HK-2 (cell line): ENCODE data around the gene LRRD1.
"Not testable (repeated sequence)": the region's sequence is repeated elsewhere in the genome, so short reads cannot be mapped to it uniquely, and the experiment has no call there.

ENCODE experiments used
- DNase-seq: peaks from one replicate; pipeline ENCODE4 v3.0.0-alpha.2; 2018; ENCODE audit not compliant: unreplicated experiment

LRRD1 gene

DNA sequence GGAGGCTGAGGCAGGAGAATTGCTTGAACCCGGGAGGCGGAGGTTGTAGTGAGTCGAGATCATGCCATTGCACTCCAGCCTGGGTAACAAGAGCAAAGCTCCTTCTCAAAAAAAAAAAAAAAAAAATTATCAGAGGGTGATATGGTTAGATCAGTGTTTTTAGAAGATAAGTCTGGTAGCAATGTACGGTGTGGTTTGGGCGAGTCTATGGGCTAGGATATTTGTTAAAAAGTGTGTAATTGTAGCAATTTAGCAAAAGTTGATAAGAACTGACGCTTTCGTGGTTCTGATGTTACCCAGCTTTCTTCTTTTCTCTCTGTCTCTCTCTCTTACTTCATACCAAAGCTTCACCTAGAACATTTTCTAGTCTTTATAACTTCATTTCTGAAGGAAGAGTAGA lies 37.8 kb downstream of the LRRD1 start:
- no peak for DNase-seq

GRCh38 chr7:92137557-92137956 lies 41.4 kb downstream of the LRRD1 start:
- no peak for DNase-seq

GRCh38 chr7:92135052-92135889 lies 43.7 kb downstream of the LRRD1 start:
- DNase-seq, result no peak

DNA sequence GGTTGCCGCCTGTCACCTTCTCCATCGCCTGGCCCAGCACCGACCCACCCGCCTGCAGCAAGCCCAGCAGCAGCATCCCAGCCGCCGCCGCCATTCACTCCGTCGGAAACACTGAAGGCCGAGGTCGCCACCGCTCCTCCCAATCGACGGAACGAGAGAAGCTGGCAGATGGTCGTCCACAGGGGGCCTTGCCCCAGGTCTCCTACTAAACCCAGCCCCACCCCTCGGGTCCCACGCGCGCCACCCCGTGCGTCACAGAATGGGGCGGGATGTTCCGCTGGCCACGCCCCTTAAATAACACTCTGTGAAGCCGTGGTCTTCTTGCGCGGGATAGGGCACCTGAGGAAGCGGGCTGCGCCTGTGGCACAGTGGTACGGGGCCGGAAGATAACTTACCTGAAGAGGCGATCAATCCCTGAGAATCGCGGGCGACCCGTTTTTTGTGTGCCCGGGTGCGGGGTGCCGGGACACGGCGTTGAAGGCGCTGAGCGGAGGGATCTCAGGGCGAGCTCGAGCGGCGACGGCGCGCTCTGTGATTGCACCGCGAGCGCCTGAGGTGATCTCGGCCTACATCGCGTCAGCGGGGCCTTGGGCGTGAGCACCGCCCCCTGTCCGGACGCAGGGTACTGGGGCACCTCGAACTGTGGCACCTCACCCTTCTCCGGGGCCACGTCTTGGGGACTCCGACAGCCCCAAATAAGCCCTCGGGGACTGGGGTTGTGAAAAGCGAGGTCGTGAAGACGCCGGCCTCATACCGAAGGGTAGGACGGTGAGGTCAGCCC lies 44.5 kb downstream of the LRRD1 start, which contains the start of gene CYP51A1:
Gene CYP51A1 (minus strand): TSS at position 207 of the 781 bp plus-strand sequence. CDS start 113 bp downstream, at position 94.
- DNase-seq, result peak; percentile 93

- DNase-seq, result peak; percentile 68
These were observed 45.1 kb downstream of the LRRD1 start for GRCh38 chr7:92133737-92134270.

DNA sequence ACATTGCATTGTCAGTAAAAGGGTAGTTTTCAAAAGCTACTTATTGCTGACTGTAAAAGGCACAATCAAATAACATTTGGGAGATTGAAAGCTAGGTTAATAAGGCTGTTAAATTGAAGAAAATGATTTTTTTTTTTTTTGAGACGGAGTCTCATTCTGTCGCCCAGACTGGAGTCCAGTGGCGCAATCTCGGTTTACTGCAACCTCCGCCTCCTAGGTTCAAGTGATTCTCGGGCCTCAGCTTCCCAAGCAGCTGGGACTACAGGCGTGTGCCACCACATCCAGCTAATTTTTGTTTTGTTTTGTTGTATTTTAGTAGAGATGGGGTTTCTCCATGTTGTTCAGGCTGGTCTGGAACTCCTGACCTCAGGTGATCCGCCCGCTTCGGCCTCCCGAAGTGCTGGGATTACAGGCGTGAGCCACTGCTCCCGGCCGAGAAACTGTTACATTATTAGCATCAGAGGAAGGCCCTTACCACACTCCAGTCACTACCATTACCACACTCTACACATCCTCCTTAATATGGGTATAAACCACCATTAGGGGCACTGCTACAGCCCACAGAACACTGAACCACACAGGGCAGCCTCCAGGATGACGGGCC lies 45.7 kb downstream of the LRRD1 start:
- no peak for DNase-seq

- no peak for DNase-seq
These were observed 47.1 kb downstream of the LRRD1 start for GRCh38 chr7:92131764-92132330.

GRCh38 chr7:92131093-92131492 lies 47.8 kb downstream of the LRRD1 start:
- DNase-seq, result no peak

GRCh38 chr7:92121681-92122080 lies 57.3 kb downstream of the LRRD1 start:
- no peak for DNase-seq

DNA sequence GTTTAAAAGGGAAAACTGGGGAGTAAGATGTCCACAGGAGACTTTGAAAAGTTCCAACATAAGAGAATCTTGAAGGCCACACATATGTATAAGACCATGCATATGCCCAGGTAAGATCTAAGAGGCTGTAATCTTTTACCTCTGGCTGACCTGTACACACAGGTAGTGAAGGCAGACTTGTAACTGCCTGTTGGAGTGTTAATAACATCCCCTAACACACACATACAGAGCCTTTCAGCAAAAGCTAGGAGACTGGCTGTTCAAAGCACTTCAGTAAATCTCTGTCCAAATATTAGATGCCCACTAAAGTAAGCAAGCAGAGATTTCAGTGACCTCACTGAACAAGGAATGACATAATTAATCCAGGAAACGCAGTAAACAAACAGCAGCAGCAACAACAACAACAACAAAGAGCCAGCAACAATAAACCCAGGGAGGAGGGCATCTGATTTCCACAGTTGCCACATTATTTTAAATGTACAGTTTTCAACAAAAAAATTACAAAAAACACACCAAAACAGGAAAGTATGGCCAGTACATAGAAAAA lies 59.7 kb downstream of the LRRD1 start:
- no peak for DNase-seq

GRCh38 chr7:92116949-92117348 lies 62.0 kb downstream of the LRRD1 start:
- DNase-seq, result no peak

GRCh38 chr7:92115821-92116220 lies 63.1 kb downstream of the LRRD1 start:
- DNase-seq, result no peak

DNA sequence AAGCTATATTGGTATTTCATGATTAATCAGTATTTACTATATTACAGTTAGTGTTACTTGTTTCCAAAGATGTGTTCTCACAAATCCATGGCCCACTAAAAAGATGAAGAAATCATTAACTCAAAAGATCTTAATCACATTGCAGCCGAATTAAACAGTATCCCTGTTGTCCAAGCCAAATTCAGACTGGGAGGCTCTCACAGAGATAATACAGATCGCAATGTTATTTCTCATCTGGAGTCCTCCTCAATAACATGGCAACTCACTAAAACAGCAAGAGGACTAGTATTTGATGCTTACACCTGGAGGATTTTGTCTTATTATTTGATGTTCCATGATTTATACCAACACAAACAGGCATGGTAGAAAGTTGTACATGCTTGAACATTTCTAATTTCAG lies 68.1 kb downstream of the LRRD1 start:
- no peak for DNase-seq

- no peak for DNase-seq
These were observed 70.1 kb downstream of the LRRD1 start for GRCh38 chr7:92108821-92109220.

- DNase-seq, result not testable (repeated sequence)
These were observed 76.1 kb downstream of the LRRD1 start for GRCh38 chr7:92102862-92103261.

GRCh38 chr7:92100534-92100933 lies 78.4 kb downstream of the LRRD1 start:
- no peak for DNase-seq

DNA sequence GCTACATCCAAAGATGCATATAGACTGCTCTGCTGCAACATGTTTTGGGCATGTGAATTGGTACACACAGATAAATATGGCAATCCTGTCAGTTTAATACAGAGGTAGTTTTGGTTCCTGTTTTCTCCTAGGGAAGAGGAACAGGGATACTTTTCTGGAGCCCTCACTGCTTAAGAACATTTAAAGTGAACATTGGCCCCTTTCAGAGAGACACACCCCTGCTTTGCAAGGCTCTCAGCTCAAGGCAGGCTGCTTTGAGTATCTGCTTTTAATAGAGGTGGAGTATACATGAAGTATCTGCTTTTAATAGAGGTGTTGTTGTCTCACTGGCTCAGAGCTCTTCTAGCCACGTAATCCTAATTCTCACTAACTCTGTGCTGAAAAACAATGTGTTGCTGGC lies 83.6 kb downstream of the LRRD1 start:
- DNase-seq, result no peak
